ENCODE measurements around the gene NINJ1.

The NINJ1 gene

GRCh38 chr9:93134015-93134739, at the start of gene NINJ1:
NINJ1 (minus strand) TSS chr9:93134251; CDS start chr9:93134217, 34 bp downstream.
- no peak for TF ChIP-seq GATA3 (IDR thresholded peaks at IDR 0.05; ENCODE audit: low read depth, low read length)
- TF ChIP-seq GATA2 (IDR thresholded peaks at IDR 0.05; ENCODE audit: low read depth, low read length): no peak

DNA sequence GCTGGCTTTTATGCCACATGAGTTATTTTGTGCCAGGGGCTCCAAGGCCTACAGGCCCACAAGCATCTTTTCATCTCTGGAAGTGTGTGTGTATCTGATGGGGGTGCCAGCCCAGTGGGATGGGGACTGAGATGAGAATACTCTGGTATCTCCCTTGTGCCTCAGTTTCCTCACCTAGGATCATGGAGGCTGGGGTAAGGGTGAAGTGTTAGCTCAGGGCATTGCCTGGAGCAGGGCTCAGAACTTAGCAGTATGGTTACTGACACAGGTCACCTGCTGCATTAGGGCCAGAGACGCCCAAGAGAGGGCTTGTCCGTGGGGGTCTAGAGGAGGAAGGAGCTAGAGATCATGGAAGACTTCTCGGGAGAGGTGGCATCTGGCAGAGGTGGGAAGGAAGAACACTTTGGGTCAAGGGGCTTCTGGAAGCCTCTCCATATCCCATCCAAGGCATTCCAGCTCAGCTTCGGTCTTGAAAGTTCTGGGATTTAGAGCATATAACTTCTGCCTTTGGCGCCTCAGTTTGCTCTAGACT, 49.1 kb upstream of the NINJ1 start:
- TF ChIP-seq GATA3 (IDR thresholded peaks at IDR 0.05; ENCODE audit: low read depth, low read length) (no peak), GATA2 (IDR thresholded peaks at IDR 0.05; ENCODE audit: low read depth, low read length) (no peak)

GRCh38 chr9:93182572-93182971, 48.5 kb upstream of the NINJ1 start:
- TF ChIP-seq GATA2 (IDR thresholded peaks at IDR 0.05; ENCODE audit: low read depth, low read length) (no peak), GATA3 (IDR thresholded peaks at IDR 0.05; ENCODE audit: low read depth, low read length) (no peak)

DNA sequence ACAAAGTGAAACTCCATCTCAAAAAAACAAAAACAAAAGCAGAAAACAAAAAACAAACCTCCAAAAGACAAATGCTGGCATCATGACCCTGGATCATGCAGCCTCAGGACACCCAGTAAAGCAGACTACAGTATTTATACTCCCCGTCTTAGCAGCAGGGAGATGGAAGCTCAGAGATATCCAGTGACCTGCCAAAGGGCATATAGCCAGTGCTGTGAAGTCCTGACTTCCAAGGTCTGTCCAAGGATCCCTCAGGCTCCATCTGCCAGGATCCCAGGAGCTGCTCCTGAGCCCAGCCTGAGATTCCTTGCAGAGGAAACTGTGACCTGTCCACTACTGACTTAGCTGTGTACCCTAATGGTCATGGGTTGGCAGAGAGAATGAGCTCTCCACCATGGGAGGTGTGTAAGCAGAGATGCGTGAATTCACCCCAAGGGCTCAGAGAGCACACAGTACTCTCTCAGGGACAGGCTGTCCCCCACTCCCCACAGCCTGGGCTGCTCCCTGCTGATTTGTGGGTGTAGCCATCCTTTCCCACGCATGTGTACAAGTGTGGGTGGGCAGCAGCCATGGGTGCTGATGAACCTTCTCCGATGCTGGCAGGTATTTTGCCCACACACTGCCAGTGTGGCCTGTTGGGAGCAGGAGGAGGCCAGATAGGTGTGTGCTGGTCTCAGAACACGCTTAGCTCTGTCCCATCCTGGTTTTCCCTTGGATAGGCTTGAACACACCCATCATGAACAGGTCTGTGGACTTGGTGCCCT, 47.8 kb upstream of the NINJ1 start:
- TF ChIP-seq GATA2 (IDR thresholded peaks at IDR 0.05; ENCODE audit: low read depth, low read length) (no peak), GATA3 (IDR thresholded peaks at IDR 0.05; ENCODE audit: low read depth, low read length) (no peak)

- no peak for TF ChIP-seq GATA2 (IDR thresholded peaks at IDR 0.05; ENCODE audit: low read depth, low read length)
- no peak for TF ChIP-seq GATA3 (IDR thresholded peaks at IDR 0.05; ENCODE audit: low read depth, low read length)
Measured at GRCh38 chr9:93180938-93181337, 46.9 kb upstream of the NINJ1 start.

- TF ChIP-seq GATA2 (IDR thresholded peaks at IDR 0.05; ENCODE audit: low read depth, low read length) (no peak), GATA3 (IDR thresholded peaks at IDR 0.05; ENCODE audit: low read depth, low read length) (no peak)
Measured at GRCh38 chr9:93178851-93179786, 45.1 kb upstream of the NINJ1 start.

- TF ChIP-seq GATA3 (IDR thresholded peaks at IDR 0.05; ENCODE audit: low read depth, low read length) (no peak), GATA2 (IDR thresholded peaks at IDR 0.05; ENCODE audit: low read depth, low read length) (no peak)
Measured at GRCh38 chr9:93177676-93178075, 43.6 kb upstream of the NINJ1 start.

DNA sequence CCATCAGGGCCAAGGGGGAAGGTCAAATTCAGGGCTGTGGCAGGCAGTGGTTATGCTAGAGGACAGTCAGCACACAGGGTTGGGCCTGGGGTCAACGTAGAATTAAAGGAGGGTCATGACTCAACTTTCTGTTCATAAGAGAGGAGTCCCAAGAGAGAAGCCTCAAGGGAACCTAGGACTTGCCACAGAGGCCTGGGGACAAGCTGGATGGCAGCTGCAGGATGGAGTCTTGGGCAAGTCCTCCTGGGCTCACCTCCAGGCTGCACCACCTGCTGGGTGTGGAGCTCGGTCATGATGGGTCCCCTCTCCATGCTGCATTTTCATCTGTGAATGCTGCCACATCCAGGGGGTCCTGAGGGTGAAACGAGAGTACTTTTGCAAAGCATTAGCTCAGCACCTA, 40.9 kb upstream of the NINJ1 start:
- no peak for TF ChIP-seq GATA2 (IDR thresholded peaks at IDR 0.05; ENCODE audit: low read depth, low read length)
- TF ChIP-seq GATA3 (IDR thresholded peaks at IDR 0.05; ENCODE audit: low read depth, low read length): no peak

DNA sequence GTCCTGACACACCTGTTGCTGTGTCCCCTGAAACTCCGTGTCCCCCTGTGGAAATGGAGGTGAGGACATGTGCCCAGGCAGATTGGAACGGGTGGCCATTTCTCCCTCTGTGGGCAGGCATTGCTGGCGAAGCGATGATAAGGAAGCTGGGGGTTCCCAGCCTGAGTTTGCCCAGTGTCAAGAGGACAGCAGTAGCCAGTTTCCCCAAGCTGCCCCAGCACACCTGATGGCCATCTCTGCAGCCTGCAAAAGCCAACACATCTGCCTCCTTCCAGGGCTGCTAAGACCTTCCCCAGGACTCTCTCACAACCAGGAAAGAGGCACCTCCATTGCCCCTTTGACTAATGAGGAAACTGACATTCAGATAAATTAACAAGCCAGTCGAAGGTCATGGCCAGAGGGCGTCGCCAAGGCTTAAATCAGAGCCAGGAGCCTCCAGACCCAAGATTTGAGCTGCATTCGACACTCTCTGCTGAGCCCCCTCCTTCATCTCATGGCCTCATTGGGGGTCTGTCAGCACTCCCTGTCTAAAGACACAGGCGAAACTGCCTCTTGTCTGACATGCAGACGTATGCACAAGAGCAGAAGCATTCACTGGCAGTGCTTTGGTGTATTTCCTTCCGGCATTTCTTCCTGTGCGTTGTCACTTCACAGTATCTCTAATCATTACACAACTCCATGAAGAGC, 39.5 kb upstream of the NINJ1 start:
- no peak for TF ChIP-seq GATA3 (IDR thresholded peaks at IDR 0.05; ENCODE audit: low read depth, low read length)
- TF ChIP-seq GATA2 (IDR thresholded peaks at IDR 0.05; ENCODE audit: low read depth, low read length): no peak

GRCh38 chr9:93172666-93173364, 38.8 kb upstream of the NINJ1 start:
- TF ChIP-seq GATA3 (IDR thresholded peaks at IDR 0.05; ENCODE audit: low read depth, low read length) (no peak), GATA2 (IDR thresholded peaks at IDR 0.05; ENCODE audit: low read depth, low read length) (no peak)

DNA sequence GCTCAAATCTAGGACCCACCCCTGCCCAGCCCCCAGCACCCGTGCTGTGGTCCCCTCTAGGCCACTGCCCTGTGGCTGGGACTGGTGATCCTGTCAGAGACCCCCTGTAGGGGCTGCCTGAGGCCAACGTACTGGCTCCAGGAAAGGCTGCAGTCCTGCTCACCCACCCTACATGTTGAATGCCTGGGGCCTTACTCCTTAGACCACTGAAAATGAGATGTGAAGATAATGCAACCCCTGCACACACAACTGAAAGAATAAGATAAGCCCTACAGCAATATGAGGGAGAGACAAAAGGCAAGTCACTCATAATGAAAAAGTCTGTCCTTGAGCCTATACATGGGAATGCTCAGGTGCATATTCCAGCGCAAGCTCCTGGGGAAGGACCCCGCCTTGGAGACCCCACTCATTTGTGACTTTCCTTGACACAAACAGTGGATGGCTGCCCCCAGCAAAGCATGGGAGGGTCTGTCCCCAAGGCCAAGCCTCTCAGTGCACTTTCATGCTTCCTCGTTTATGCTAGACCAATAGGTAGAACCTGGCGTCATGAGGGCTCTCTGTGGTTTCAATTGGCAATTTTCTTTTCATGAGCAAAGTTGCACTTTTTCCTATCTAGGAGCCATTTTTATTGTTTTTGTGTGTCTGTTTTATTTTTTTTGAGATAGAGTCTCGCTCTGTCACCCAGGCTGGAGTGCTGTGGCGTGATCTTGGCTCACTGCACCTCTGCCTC, 37.4 kb upstream of the NINJ1 start:
- TF ChIP-seq GATA3 (IDR thresholded peaks at IDR 0.05; ENCODE audit: low read depth, low read length) (no peak), GATA2 (IDR thresholded peaks at IDR 0.05; ENCODE audit: low read depth, low read length) (no peak)

GRCh38 chr9:93170571-93170970, 36.5 kb upstream of the NINJ1 start:
- TF ChIP-seq GATA3 (IDR thresholded peaks at IDR 0.05; ENCODE audit: low read depth, low read length): no peak
- TF ChIP-seq GATA2 (IDR thresholded peaks at IDR 0.05; ENCODE audit: low read depth, low read length): no peak
